GM12873 (cell line): ENCODE data around the gene ETFB.

Experiments
- CTCF ChIP-seq: IDR thresholded peaks from 2 replicates; pipeline ENCODE4 v1.5.1; 2012; ENCODE audit warnings: low read depth, mild to moderate bottlenecking, moderate library complexity, low read length, control low read depth; ENCODE audit not compliant: insufficient read depth; ENCODE audit errors: missing control alignments

ETFB gene

GRCh38 chr19:51370230-51370629 is 4.0 kb upstream of the ETFB start:
- no peak for TF ChIP-seq CTCF

GRCh38 chr19:51368366-51369282 is 2.4 kb upstream of the ETFB start, which contains the start of gene CLDND2:
TSS of gene CLDND2 (minus strand) at chr19:51369003. CDS start at chr19:51368577, 426 bp downstream.
- TF ChIP-seq CTCF = no peak

- no peak for TF ChIP-seq CTCF
These were observed 1.6 kb upstream of the ETFB start for GRCh38 chr19:51367565-51368365.

GRCh38 chr19:51367255-51367564 is 1.0 kb upstream of the ETFB start:
- TF ChIP-seq CTCF = no peak

- no peak for TF ChIP-seq CTCF
These were observed 434 bp upstream of the ETFB start for GRCh38 chr19:51366389-51367254.

GRCh38 chr19:51365211-51365964 is 800 bp downstream of the ETFB start:
- no peak for TF ChIP-seq CTCF
